Measurements from ENCODE around the gene FLT1.

DNA sequence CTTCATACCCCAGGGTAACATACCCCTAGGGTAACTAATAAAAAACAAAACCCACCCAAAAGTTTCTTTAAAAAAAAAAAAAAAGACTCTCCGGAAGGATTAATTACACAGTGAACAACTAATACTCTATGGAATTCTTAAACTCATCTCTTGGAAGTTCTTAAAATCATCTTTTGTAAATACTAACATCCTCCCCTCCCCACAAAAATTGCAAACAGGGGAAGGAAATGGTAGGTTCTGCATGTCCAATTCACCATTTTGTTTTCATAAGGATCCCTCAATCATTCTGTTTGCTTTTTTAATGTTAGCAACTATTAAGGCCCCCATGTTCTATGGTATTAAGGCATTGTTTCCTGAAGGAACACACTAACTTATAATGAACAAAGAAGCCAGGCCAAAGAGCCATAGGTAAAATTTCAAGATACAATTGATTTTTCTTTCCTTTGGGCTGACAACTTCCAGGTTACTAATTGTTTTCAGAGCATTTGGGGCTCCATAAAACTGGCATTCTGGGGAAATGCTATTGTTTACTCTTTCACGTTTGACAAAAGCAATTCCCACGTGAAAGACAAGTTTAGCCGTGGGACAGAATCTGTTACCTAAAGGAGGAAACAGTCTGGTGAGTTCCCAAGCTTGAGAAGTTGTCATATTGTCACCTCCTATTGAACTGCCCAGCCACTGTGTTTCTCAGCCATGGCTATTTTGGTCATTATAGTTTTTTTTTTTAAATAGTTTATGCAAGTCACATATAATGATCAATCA lies 107.0 kb downstream of the FLT1 start:
- TF ChIP-seq SUZ12 (IDR thresholded peaks at IDR 0.05; ENCODE audit: extremely low read depth, insufficient read depth, insufficient read length) (no peak), ZNF274 (IDR thresholded peaks at IDR 0.05; ENCODE audit: low read depth, low read length) (no peak)

Measured in NT2/D1 (cell line).